HepG2 (cell line): ENCODE data around the gene ARHGEF12. TPM values are rescaled to one million over a fixed set of nuclear protein-coding genes. Genes with fewer than 3 reads are reported as not detected.

ENCODE experiments used
- ATAC-seq: fragments of 200-7000 bp; cut with Tn5 transposase; 3 replicates; pipeline ENCODE4 v1.9.1; 2020; ENCODE audit warnings: mild to moderate bottlenecking, moderate library complexity
- BruUV-seq: library from RNA; stranded (reverse); fragments of 400-500 nt; replicated peaks from 2 replicates; lab custom pipeline; 2021; lab: Mats Ljungman, UMichigan
- CTCF ChIA-PET: fragments of 300-600 bp; formaldehyde crosslinking; extraction: SDS; loops from one replicate; lab custom pipeline; 2021; ENCODE audit warnings: low total read pairs, inconsistent platforms, low intra/inter-chr PET ratio; lab: Yijun Ruan, JAX
- POLR2A ChIA-PET: fragments of 350-600 bp; sonication (Branson Sonifier 250); formaldehyde crosslinking; loops from one replicate; lab custom pipeline; 2020; ENCODE audit warnings: antibody characterized with exemption, inconsistent platforms; lab: Yijun Ruan, JAX
- DNase-seq: peaks from one replicate; pipeline ENCODE4 v3.0.0-alpha.2; 2015; ENCODE audit warnings: low spot score
- FAIRE-seq: peaks from 3 replicates; lab custom pipeline; 2011; peaks lifted over from hg19 to GRCh38; lab: Jason Lieb, UNC
- H2AFZ ChIP-seq: one replicate; pipeline ENCODE4 v1.6.1; 2011; ENCODE audit warnings: low read length, inconsistent platforms
- H3K27ac ChIP-seq: fragments of 300-600 bp; 3 replicates; pipeline ENCODE4 v1.8.0; 2011; ENCODE audit warnings: mixed run types, mild to moderate bottlenecking, mixed read lengths, low read length, inconsistent platforms; ENCODE audit not compliant: insufficient read depth; ENCODE audit errors: extremely low read length
- H3K27me3 ChIP-seq, 2 experiments: fragments of 200-600 bp in 1 of 2; 2 replicates in 1 of 2; 3 replicates in 1 of 2; pipeline versions ENCODE4 v1.6.0 to v1.8.0; 2011; ENCODE audit warnings: low read length in 2 of 2, mild to moderate bottlenecking in 2 of 2, moderate library complexity in 2 of 2, inconsistent platforms in 1 of 2; ENCODE audit not compliant: insufficient read depth in 2 of 2, control insufficient read depth in 1 of 2
- H3K36me3 ChIP-seq, 2 experiments: fragments of 200-600 bp in 1 of 2; replicated peaks in 1 of 2; 2 replicates in 1 of 2; 3 replicates in 1 of 2; pipeline versions ENCODE4 v1.5.1 to v1.8.0; 2011; ENCODE audit warnings: low read length in 2 of 2, inconsistent platforms in 1 of 2; ENCODE audit not compliant: insufficient read depth in 2 of 2, control insufficient read depth in 1 of 2
- H3K4me1 ChIP-seq: 2 replicates; pipeline ENCODE4 v1.5.1; 2012; ENCODE audit warnings: low read length, inconsistent platforms; ENCODE audit not compliant: insufficient read depth
- H3K4me2 ChIP-seq: 2 replicates; pipeline ENCODE4 v1.6.0; 2011; ENCODE audit warnings: low read depth, low read length, inconsistent platforms
- H3K4me3 ChIP-seq, 3 experiments: fragments of 200-600 bp in 1 of 3; sonication (generic), shearing (Covaris generic) in 1 of 3; replicated peaks in 1 of 3; 2 replicates each; pipeline ENCODE4 v1.5.1; 2011 to 2016; ENCODE audit warnings: low read length in 3 of 3, inconsistent platforms in 2 of 3, low read depth in 2 of 3, mild to moderate bottlenecking in 2 of 3, control low read depth in 1 of 3, mixed read lengths in 1 of 3; ENCODE audit not compliant: insufficient read depth in 1 of 3
- H3K79me2 ChIP-seq: one replicate; pipeline ENCODE4 v1.6.1; 2011; ENCODE audit warnings: low read length, inconsistent platforms; ENCODE audit not compliant: insufficient read depth
- H3K9ac ChIP-seq: 2 replicates; pipeline ENCODE4 v1.6.0; 2011; ENCODE audit warnings: mild to moderate bottlenecking, low read depth, low read length, inconsistent platforms; ENCODE audit not compliant: insufficient read depth
- H3K9me3 ChIP-seq: 2 replicates; pipeline ENCODE4 v1.5.1; 2012; ENCODE audit warnings: mild to moderate bottlenecking, low read length
- H4K20me1 ChIP-seq: 2 replicates; pipeline ENCODE4 v1.6.0; 2011; ENCODE audit warnings: inconsistent platforms, mild to moderate bottlenecking, low read length, moderate library complexity; ENCODE audit not compliant: insufficient read depth
- DNMT3B ChIP-seq: conservative IDR thresholded peaks from 2 replicates; pipeline ENCODE4 v1.6.1; 2016; ENCODE audit warnings: missing biosample characterization, control low read depth
- FOXK2 ChIP-seq: fragments of 450-650 bp; IDR thresholded peaks from 2 replicates; pipeline ENCODE4 v1.6.1; 2016
- HNRNPH1 ChIP-seq: fragments of 200-400 bp; formaldehyde crosslinking; optimal IDR thresholded peaks from 2 replicates; pipeline ENCODE3; 2017; ENCODE audit warnings: mild to moderate bottlenecking, low read depth, low read length
- ISL2 ChIP-seq: sonication (generic); formaldehyde crosslinking; IDR thresholded peaks from 2 replicates; pipeline ENCODE4 v1.5.0; 2020; ENCODE audit warnings: missing genetic modification reagents
- ZNF337 ChIP-seq: sonication (generic); formaldehyde crosslinking; IDR thresholded peaks from 2 replicates; pipeline ENCODE4 v1.5.1; 2020; ENCODE audit warnings: missing genetic modification reagents, low read depth, mild to moderate bottlenecking, borderline replicate concordance
- ZNF629 ChIP-seq: sonication (generic); formaldehyde crosslinking; conservative IDR thresholded peaks from 2 replicates; pipeline ENCODE4 v1.5.0; 2020; ENCODE audit warnings: missing genetic modification reagents
- ZNF678 ChIP-seq: sonication (generic); formaldehyde crosslinking; IDR thresholded peaks from 2 replicates; pipeline ENCODE4 v1.4.0; 2020; ENCODE audit warnings: mild to moderate bottlenecking, missing genetic modification reagents
- ZNF841 ChIP-seq: sonication (generic); formaldehyde crosslinking; IDR thresholded peaks from 2 replicates; pipeline ENCODE4 v1.8.1; 2023; ENCODE audit warnings: missing genetic modification reagents, borderline replicate concordance
- WGBS: methylation state at CpG from one replicate; pipeline ENCODE4 v1.1.6; 2017; ENCODE audit warnings: low lambda C conversion rate; 5-methylcytosine and 5-hydroxymethylcytosine counted together
- in situ Hi-C: cut with HindIII; loops from 2 replicates; pipeline ENCODE4 v1.10.0; 2017; ENCODE audit warnings: low pct_unique_long_range_greater_than_20kb; ENCODE audit not compliant: extremely low pct_ligation_motif_present
- intact Hi-C: fragments of 100-400 bp; cut with micrococcal nuclease; formaldehyde crosslinking; loops from one replicate; pipeline ENCODE4 v1.10.0; 2022; ENCODE audit not compliant: unreplicated experiment
- polyA plus RNA-seq, 8 experiments: library from polyadenylated mRNA; depleted of rRNA in 3 of 8; stranded (reverse) in 7 of 8; unstranded in 1 of 8; fragments of >200 nt; fragmentation: Illumina TruSeq in 4 of 8; extraction: Trizol in 4 of 8; gene quantifications; 2 replicates each; pipeline versions ENCODE4 v1.2.1 to v1.2.3, GENCODE V29; 2011 to 2016; ENCODE audit warnings: low read depth in 4 of 8, missing spikeins in 1 of 8, mixed read lengths in 1 of 8; ENCODE audit not compliant: insufficient read depth in 1 of 8
- total RNA-seq, 5 experiments: library from RNA; depleted of rRNA; stranded (reverse); fragments of >200 nt; fragmentation: Illumina TruSeq; extraction: Trizol; gene quantifications; 2 replicates each; pipeline ENCODE4 v1.2.3, GENCODE V29; 2016; ENCODE audit warnings: low read depth in 1 of 5
- TF ChIP-seq, protein P1 (sequence below): sonication (generic); formaldehyde crosslinking; IDR thresholded peaks from 2 replicates; pipeline ENCODE4 v1.4.0; 2020; ENCODE audit warnings: missing genetic modification reagents, borderline replicate concordance
- TF ChIP-seq, protein P2 (sequence below), 2 experiments: sonication (generic) in 1 of 2; formaldehyde crosslinking in 1 of 2; IDR thresholded peaks; 2 replicates each; pipeline versions ENCODE4 v1.4.0 to v1.6.1; 2016 to 2020; ENCODE audit warnings: borderline replicate concordance in 1 of 2, low read depth in 1 of 2, mild to moderate bottlenecking in 1 of 2, missing genetic modification reagents in 1 of 2

The ARHGEF12 gene
- total and polyA plus RNA-seq, 2 of the 13 experiments (the other 11 are each of a cell fraction or from before 2014, with no cell fraction given) = 17.9 to 54.4 TPM

DNA sequence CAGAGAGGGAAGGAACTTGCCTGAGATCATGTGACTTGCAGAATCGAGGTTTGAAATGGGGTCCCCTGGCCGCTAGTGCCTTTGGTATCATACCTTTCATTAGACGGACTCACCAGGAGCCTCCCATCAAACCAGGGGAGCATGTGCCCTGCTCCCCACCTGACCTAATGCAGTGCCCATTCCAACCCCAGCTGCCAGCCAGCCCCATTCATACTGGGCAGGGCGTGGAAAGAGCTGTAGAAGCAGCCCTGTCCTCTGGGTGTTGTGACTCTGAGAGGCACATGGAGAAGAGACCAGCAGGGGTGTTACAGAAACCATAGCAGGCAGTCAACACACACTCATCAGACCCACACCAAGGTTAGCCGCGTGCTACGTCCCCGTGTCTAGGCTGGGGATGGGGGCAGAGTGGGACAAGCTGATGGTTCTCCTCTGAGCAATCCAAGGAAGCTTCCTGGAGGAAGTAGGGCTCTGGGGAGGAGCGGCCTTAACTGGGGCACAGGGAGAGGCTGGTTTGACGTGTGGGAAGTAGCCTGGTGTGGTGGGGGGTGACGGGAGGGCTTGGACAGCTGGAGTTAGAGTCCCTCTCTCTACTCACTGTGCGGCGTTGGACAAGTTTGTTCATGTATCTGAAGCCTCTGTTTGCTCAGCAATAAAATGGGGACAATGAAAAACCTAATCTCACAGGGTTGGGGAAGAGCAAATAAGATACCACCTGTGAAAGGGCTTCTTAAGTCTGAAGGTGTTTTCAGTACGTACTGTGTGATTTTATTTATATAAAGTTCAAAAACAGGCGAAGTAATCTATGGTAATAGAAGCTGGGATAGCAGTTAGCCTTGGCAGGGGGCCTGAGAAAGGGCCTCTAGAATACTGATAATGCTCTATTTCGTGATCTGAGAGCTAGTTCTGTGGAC, 189.3 kb downstream of the ARHGEF12 start:
- no peaks in the 10 kb centered on the region for H3K36me3 ChIP-seq
- H3K9ac ChIP-seq = no peak overlapping the region
- H3K79me2 ChIP-seq = no peaks in the 10 kb centered on the region
- no peak overlapping the region for H2AFZ ChIP-seq
- no peak overlapping the region for H3K4me2 ChIP-seq
- POLR2A ChIA-PET = no interaction called here
- no peak overlapping the region for H3K4me3 ChIP-seq
- CTCF ChIA-PET = no interaction called here
- in situ Hi-C loops = no loop called here
- H4K20me1 ChIP-seq = no peaks in the 10 kb centered on the region
- H3K27me3 ChIP-seq = peaks cover 3 to 44% of the 10 kb centered on the region in 2 experiments; a peak in 4 of 5 replicates
- H3K9me3 ChIP-seq = no peaks in the 10 kb centered on the region
- H3K4me1 ChIP-seq = peaks cover 17% of the 10 kb centered on the region
- no peak for TF ChIP-seq ZNF337 (CRISPR knock-in tag)
- TF ChIP-seq ZNF678 (CRISPR knock-in tag) = no peak
- TF ChIP-seq ZNF629 (CRISPR knock-in tag) = 0 out of 2 replicates have a peak, but pooled peaks have one; percentile 21
- TF ChIP-seq ISL2 (CRISPR knock-in tag) = no peak
- no peak for TF ChIP-seq DNMT3B
- no peak overlapping the region for H3K27ac ChIP-seq
- ATAC-seq (no peak; the same call in 2 of the 3 replicates), DNase-seq (no peak), FAIRE-seq (no peak)
- WGBS = 54% methylated on average over 15 of the region's 16 CpGs
- no TSS peak for BruUV-seq
- intact Hi-C loops = no loop called here

- BruUV-seq = no TSS peak
- no peak for FAIRE-seq
- Histone ChIP-seq H3K4me2 (no peak overlapping the region), H3K9me3 (no peaks in the 10 kb centered on the region), H3K9ac (no peak overlapping the region)
- 62% methylated on average over 10 of the region's 10 CpGs for WGBS
- intact Hi-C loops = no loop called here
- no peak for TF ChIP-seq FOXK2
- TF ChIP-seq ZNF841 = no peak
- TF ChIP-seq, protein P1, sequence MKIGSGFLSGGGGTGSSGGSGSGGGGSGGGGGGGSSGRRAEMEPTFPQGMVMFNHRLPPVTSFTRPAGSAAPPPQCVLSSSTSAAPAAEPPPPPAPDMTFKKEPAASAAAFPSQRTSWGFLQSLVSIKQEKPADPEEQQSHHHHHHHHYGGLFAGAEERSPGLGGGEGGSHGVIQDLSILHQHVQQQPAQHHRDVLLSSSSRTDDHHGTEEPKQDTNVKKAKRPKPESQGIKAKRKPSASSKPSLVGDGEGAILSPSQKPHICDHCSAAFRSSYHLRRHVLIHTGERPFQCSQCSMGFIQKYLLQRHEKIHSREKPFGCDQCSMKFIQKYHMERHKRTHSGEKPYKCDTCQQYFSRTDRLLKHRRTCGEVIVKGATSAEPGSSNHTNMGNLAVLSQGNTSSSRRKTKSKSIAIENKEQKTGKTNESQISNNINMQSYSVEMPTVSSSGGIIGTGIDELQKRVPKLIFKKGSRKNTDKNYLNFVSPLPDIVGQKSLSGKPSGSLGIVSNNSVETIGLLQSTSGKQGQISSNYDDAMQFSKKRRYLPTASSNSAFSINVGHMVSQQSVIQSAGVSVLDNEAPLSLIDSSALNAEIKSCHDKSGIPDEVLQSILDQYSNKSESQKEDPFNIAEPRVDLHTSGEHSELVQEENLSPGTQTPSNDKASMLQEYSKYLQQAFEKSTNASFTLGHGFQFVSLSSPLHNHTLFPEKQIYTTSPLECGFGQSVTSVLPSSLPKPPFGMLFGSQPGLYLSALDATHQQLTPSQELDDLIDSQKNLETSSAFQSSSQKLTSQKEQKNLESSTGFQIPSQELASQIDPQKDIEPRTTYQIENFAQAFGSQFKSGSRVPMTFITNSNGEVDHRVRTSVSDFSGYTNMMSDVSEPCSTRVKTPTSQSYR = no peak
- TF ChIP-seq, protein P2, sequence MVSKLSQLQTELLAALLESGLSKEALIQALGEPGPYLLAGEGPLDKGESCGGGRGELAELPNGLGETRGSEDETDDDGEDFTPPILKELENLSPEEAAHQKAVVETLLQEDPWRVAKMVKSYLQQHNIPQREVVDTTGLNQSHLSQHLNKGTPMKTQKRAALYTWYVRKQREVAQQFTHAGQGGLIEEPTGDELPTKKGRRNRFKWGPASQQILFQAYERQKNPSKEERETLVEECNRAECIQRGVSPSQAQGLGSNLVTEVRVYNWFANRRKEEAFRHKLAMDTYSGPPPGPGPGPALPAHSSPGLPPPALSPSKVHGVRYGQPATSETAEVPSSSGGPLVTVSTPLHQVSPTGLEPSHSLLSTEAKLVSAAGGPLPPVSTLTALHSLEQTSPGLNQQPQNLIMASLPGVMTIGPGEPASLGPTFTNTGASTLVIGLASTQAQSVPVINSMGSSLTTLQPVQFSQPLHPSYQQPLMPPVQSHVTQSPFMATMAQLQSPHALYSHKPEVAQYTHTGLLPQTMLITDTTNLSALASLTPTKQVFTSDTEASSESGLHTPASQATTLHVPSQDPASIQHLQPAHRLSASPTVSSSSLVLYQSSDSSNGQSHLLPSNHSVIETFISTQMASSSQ (IDR thresholded peaks at IDR 0.05; ENCODE audit: low read depth) = no peak
- TF ChIP-seq, protein P2 (CRISPR knock-in tag; IDR thresholded peaks at IDR 0.05; ENCODE audit: borderline replicate concordance) = no peak
- no peak for TF ChIP-seq HNRNPH1
- TF ChIP-seq, all 625 proteins: peak for 0
- Histone ChIP-seq H3K79me2 (no peaks in the 10 kb centered on the region), H2AFZ (no peak overlapping the region), H3K27ac (no peak overlapping the region), H3K27me3 (peaks cover 3 to 48% of the 10 kb centered on the region in 2 experiments; a peak in 4 of 5 replicates), H4K20me1 (no peaks in the 10 kb centered on the region), H3K4me3 (no peak overlapping the region), H3K36me3 (no peaks in the 10 kb centered on the region), H3K4me1 (peaks cover 22% of the 10 kb centered on the region)
- DNase-seq (no peak), ATAC-seq (no peak)
- CTCF ChIA-PET = no interaction called here
- POLR2A ChIA-PET = no interaction called here
- in situ Hi-C loops = no loop called here
These were observed 190.0 kb downstream of the ARHGEF12 start for GRCh38 chr11:120526241-120526640.
